OCI-M2 (cell line): ENCODE measurements around the gene ADAMTS1.

ENCODE experiments used
- DNase-seq: peaks from one replicate; lab custom pipeline; 2025; ENCODE audit not compliant: unreplicated experiment; lab: John Stamatoyannopoulos, UW

ADAMTS1 gene

GRCh38 chr21:26845759-26846035, 488 bp upstream of the ADAMTS1 start:
- DNase-seq, result no peak

- DNase-seq, result no peak
Measured at GRCh38 chr21:26844258-26845065, 747 bp downstream of the ADAMTS1 start.

DNA sequence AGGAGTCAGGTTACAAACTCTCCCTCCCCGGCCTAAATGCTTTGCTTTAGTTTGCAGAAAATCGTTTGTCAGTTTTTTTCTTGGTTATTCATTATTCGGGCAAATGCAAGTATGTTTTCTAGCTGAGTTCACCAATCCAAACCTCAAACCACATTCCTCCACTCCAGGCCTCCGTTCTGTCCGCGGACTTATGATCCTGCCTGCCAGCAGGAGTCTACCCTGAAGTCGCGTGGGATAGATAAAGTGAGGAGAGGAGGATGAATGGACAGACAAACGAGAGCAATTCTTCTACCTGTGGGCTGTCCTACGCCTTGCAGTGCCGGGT, 1.3 kb downstream of the ADAMTS1 start:
- DNase-seq, result no peak

DNA sequence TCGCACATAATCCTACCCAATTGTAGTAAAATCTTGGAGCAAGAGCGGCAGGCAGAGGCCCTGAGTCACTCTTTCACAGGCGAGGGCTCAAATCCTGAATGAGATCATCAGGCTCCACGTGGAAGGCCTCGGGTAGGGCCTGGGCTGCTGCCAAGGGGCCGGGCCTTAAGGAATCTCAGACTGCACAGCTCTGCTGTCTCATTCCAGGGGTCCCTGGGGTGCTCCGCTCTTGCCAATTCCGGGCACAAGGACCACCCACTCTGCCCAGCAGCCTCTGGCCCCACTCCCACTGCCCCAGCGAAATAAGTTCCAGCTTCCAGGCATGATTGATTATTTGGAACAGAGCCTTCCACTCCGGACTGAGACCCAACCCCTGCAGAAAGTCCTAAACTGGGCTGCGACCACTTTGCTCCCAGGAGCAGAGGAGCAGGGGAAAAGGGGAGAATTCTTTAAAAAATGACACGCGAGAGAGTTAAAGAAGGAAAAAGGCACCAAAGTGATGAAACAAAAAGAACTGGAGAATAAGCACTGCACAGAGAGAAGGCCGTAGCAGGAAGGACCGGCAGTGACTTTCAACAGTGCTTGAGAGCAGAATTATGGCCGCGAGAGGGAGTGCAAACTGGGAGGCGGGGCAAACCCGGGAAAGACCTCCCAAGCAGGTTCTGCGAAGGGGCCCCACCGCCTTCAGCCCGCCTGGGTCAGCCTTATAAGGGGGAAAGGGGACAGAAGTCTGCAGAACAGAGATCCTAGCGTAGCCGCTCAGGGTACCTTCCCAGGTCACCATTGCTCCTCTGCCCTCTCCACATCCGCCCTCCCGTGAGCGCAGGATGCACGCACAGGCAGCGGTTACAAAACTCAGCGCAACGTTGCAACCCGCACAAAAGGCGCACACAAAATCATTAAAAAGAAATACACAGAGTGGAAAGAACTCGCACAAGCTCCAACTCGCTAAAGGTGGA, 2.0 kb downstream of the ADAMTS1 start:
- no peak for DNase-seq

- DNase-seq, result no peak
Measured at GRCh38 chr21:26842300-26842699, 2.9 kb downstream of the ADAMTS1 start.

GRCh38 chr21:26840912-26841311, 4.3 kb downstream of the ADAMTS1 start:
- DNase-seq, result no peak

GRCh38 chr21:26840201-26840600, 5.0 kb downstream of the ADAMTS1 start:
- no peak for DNase-seq

DNA sequence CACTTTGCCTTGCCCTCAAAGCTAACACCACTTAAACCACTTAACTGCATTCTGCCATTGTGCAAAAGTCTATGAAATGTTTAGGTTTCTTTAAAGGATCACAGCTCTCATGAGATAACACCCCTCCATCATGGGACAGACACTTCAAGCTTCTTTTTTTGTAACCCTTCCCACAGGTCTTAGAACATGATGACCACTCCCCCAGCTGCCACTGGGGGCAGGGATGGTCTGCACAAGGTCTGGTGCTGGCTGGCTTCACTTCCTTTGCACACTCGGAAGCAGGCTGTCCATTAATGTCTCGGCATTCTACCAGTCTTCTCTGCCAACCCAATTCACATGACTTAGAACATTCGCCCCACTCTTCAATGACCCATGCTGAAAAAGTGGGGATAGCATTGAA, 7.7 kb downstream of the ADAMTS1 start:
- no peak for DNase-seq

GRCh38 chr21:26836528-26836927, 8.7 kb downstream of the ADAMTS1 start:
- DNase-seq, result no peak

- no peak for DNase-seq
Measured at GRCh38 chr21:26835714-26836265, 9.4 kb downstream of the ADAMTS1 start.

DNA sequence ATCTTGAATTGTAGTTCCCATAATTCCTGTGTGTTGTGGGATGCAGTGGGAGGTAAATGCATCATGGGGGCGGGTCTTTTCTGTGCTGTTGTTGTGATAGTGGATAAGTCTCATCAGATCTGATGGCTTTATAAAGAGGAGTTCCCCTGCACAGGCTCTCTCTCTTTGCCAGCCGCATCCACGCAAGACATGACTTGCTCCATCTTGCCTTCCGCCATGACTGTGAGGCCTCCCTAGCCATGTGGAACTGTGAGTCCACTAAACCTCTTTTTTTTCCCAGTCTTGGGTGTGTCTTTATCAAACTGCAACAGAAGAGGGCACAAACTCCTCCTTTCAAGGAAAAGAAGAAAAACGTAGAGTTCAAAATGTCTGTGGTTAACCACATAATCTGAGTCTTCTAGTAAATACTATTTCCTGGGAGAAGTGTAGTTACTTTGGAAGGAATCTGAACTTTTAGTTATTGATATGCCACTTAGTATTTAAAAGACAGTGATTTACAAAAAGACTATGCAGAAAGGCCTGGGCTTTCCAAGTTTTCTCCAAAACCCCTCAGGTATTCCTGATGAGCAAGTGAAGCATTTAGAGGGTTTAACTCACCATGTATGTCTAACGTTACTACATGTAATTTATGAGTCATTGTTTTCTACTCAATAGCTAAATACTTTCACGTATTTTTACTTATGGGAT, 10.0 kb downstream of the ADAMTS1 start:
- no peak for DNase-seq

DNA sequence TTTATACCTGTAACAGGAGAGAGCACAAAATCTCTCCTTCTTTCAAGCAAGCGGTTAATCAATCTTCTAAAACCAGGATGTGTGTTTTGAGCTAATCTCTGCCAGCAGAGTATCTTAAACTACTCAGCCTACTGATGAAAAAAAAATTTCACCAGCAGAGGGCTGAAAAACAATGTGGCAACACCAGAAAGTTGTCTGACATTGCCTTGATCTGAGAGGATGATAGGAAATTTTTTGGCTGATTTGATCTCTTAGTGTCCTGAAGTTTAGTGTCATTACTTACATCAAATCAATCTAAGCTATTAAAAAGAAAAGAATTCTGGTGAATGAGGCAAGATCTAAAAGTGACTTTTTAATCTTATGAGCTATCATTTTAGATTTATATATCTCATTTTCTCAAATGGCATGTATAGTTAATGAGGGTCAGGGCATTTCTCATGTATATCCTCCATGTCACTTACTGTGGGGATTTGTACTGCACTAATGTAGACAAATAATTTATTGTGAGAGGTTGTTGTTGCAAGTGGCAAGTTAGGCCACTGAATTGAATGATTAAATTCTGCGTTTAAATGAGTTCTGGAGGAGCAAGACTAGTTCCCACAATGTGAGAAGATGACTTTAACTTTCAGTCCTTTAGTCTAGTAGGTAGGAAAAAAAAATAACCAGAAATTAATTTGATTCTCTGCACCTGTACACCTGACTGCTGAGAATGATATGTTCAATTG, 10.9 kb downstream of the ADAMTS1 start:
- no peak for DNase-seq

- DNase-seq, result no peak
Measured at GRCh38 chr21:26833460-26833939, 11.7 kb downstream of the ADAMTS1 start.

DNA sequence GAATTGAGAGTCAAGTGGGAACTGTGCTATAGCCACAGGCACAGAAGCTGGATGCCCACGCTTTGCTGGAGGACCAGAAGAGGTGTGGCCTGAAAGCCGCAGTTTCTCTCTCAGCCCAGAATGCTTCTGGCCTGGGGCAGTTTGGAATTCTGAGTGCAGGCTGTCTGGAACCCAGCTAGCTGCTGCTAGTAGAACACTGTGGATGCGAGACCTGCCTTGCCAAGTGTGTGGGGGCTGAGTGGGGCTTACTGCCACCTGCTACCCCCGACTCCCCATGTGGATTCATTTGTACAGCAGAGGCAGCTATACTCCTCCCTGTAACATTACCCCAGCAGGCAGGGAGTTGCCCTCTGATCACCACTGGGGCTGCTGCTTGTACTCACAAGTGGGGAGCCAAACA, 12.2 kb downstream of the ADAMTS1 start:
- no peak for DNase-seq

DNA sequence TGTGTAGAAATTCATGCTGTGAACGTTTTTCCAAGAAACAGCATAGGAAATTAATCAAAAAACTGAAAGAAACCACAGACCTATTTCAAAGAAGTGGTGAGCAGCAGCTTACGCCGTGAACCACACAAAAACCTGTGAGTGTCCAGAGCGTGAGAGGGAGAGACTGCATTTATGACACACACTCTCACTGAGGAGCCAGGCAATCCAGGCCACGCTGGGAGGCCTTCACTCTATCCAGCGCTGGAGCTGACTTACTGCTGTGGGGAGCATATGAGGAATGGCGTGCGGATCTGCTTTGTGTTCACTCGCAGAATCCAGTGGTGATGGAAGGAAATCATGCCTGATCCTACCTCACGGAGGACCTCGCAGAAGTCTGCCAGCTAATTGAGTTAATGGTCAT, 12.7 kb downstream of the ADAMTS1 start:
- DNase-seq, result no peak

- no peak for DNase-seq
Measured at GRCh38 chr21:26826801-26827200, 18.4 kb downstream of the ADAMTS1 start.

DNA sequence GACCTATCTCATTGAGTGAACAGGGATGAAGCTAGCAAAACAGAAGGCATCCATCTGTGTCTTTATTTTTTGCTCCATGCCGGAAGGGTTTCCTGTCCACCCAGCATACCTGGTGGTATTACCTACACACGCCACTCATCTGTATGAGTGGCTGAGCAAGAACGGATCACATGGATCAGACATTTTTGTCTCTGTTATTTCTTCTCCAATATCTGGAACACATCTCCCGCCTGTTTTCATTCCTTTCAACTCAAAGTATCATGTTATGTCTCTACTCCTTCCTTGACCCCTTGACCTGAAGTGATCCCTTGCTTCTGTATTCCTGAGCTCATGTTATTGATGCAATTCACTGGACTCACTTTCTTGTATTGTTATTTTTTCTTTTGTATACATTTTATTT, 24.7 kb downstream of the ADAMTS1 start:
- DNase-seq, result no peak

- no peak for DNase-seq
Measured at GRCh38 chr21:26819740-26820324, 25.4 kb downstream of the ADAMTS1 start.

- DNase-seq, result no peak
Measured at GRCh38 chr21:26818906-26819305, 26.3 kb downstream of the ADAMTS1 start.

GRCh38 chr21:26815197-26815596, 30.0 kb downstream of the ADAMTS1 start:
- no peak for DNase-seq
